Spleen (tissue), 13 donors: Measurements from ENCODE around the gene SHANK1. TPM values are rescaled to one million over a fixed set of nuclear protein-coding genes. Genes with fewer than 3 reads are reported as not detected.
"Not testable (repeated sequence)": the region's sequence is repeated elsewhere in the genome, so short reads cannot be mapped to it uniquely, and the experiment has no call there.

ENCODE experiments used
- DNase-seq: peaks from one replicate; pipeline ENCODE4 v3.0.0-alpha.2; 2020
- H3K27ac ChIP-seq, 8 donors: fragments of 200-600 bp; sonication (generic) in 7 of 8; 1 replicate in 4 of 8; 2 replicates in 4 of 8; pipeline versions ENCODE4 v1.5.0 to v1.8.0; 2016 to 2021; ENCODE audit warnings: inconsistent platforms in 4 of 8, mild to moderate bottlenecking in 4 of 8, moderate library complexity in 1 of 8
- H3K27me3 ChIP-seq, 7 donors: fragments of 200-600 bp; sonication (generic) in 6 of 7; replicated peaks in 1 of 7; 1 replicate in 4 of 7; 2 replicates in 3 of 7; pipeline versions ENCODE4 v1.5.0 to v1.8.0; 2016 to 2021; ENCODE audit warnings: inconsistent platforms in 3 of 7, mild to moderate bottlenecking in 1 of 7
- H3K36me3 ChIP-seq, 6 donors: fragments of 200-600 bp; sonication (generic) in 5 of 6; 1 replicate in 4 of 6; 2 replicates in 2 of 6; pipeline versions ENCODE4 v1.5.0 to v1.8.0; 2016 to 2021; ENCODE audit warnings: inconsistent platforms in 2 of 6
- H3K4me1 ChIP-seq, 6 donors: fragments of 200-600 bp; sonication (generic) in 5 of 6; 1 replicate in 3 of 6; 2 replicates in 3 of 6; pipeline versions ENCODE4 v1.5.0 to v1.8.0; 2016 to 2021; ENCODE audit warnings: inconsistent platforms in 3 of 6
- H3K4me3 ChIP-seq, 8 donors: fragments of 200-600 bp; sonication (generic) in 7 of 8; 1 replicate in 4 of 8; 2 replicates in 4 of 8; pipeline versions ENCODE4 v1.5.0 to v1.8.0; 2016 to 2021; ENCODE audit warnings: inconsistent platforms in 4 of 8, mild to moderate bottlenecking in 4 of 8, moderate library complexity in 2 of 8
- H3K9me3 ChIP-seq, 8 donors: fragments of 200-600 bp; sonication (generic) in 7 of 8; 1 replicate in 4 of 8; 2 replicates in 4 of 8; pipeline versions ENCODE4 v1.5.0 to v1.8.0; 2016 to 2021; ENCODE audit warnings: inconsistent platforms in 4 of 8
- CTCF ChIP-seq, 11 experiments: fragments of 200-600 bp in 7 of 11; fragments of 450-650 bp in 4 of 11; sonication (generic) in 4 of 11; IDR thresholded peaks in 8 of 11; conservative IDR thresholded peaks in 3 of 11; 1 replicate in 7 of 11; 2 replicates in 4 of 11; pipeline versions ENCODE4 v1.4.0 to v1.8.0; 2016 to 2021; ENCODE audit warnings: antibody characterized with exemption in 11 of 11, inconsistent platforms in 4 of 11, mild to moderate bottlenecking in 1 of 11
- POLR2A ChIP-seq, 3 donors: fragments of 450-650 bp; IDR thresholded peaks; one replicate each; pipeline ENCODE4 v1.5.1; 2017; ENCODE audit warnings: antibody characterized with exemption in 3 of 3, mild to moderate bottlenecking in 1 of 3
- POLR2AphosphoS5 ChIP-seq, 3 donors: sonication (generic); formaldehyde crosslinking; IDR thresholded peaks; one replicate each; pipeline ENCODE4 v1.5.1; 2017; ENCODE audit warnings: antibody characterized with exemption in 3 of 3
- WGBS, 5 donors: extraction: QIAGEN DNeasy Blood & Tissue Kit in 3 of 5; methylation state at CpG; one replicate each; pipeline versions ENCODE4 v1.1.5 to v1.1.7; 2013 to 2018; 5-methylcytosine and 5-hydroxymethylcytosine counted together
- intact Hi-C: fragments of 100-400 bp; cut with DNase I; formaldehyde crosslinking; loops from one replicate; pipeline ENCODE4 v1.15.0; 2023; ENCODE audit warnings: low total_unique reads
- long read RNA-seq, 2 donors: transcript quantifications; one replicate each; lab custom pipeline, GENCODE V29; 2026
- polyA plus RNA-seq, 3 donors: library from polyadenylated mRNA; stranded (reverse); fragments of 200-250 nt; gene quantifications; one replicate each; pipeline ENCODE4 v1.2.1, GENCODE V29; 2013
- total RNA-seq, 7 donors: library from RNA; depleted of rRNA in 3 of 7; stranded (reverse); fragments of >200 nt in 3 of 7; fragmentation: NEBNext Ultra II Directional in 4 of 7; extraction: Animal tissue kit (Norgen Biotek cat#: 25700) in 4 of 7; gene quantifications; one replicate each; pipeline versions ENCODE4 v1.1.0 to v1.2.1, GENCODE V29; 2016 to 2021
- donor health status: healthy with polysubstance abuse.
- donor health status: DM: no; HTN: no; CAD: no; lungs with moderate emphysema.
- donor health status: DM: no; HTN: no; CAD: no.
- donor health status: Bipolar disorder and iron deficiency.
- donor health status: healthy.
- donor health status: DM: no; HTN: no; CAD: no.
- donor health status: DM: yes; HTN: yes; CAD: no.

The SHANK1 gene
- 1 to 10 TPM in 2 of 7 donors, under 1 TPM in 4, not detected in 1; 0.14 to 1.8 (median 0.61) TPM for total RNA-seq
- under 1 TPM in 2 of 3 donors, not detected in 1; 0.07 to 0.32 TPM for polyA plus RNA-seq
- long read RNA-seq, donor 1, result 0 reads
- long read RNA-seq, donor 2, result 0 reads

- H3K9me3 ChIP-seq, result peaks cover 0 to 3% (median 0%) of the 10 kb centered on the region in 8 donors
- no peak for TF ChIP-seq POLR2A (IDR thresholded peaks at IDR 0.05)
- TF ChIP-seq POLR2AphosphoS5 (IDR thresholded peaks at IDR 0.05), result no peak
- no peak for TF ChIP-seq CTCF (IDR thresholded peaks at IDR 0.05 in 8 of 11, conservative IDR thresholded peaks at IDR 0.05 in 3 of 11)
- H3K27me3 ChIP-seq, result peaks cover 0 to 98% (median 81%) of the 10 kb centered on the region in 7 donors
- peaks cover 0 to 32% (median 24%) of the 10 kb centered on the region in 6 donors for H3K4me1 ChIP-seq
- H3K36me3 ChIP-seq, result no peaks in the 10 kb centered on the region
- WGBS, 5 donors, result 0 to 7% (median 5%) methylated on average over 9 to 43 of the region's 47 CpGs
- H3K27ac ChIP-seq, result no peak within 1 kb of the TSS
- H3K4me3 ChIP-seq, result peak within 1 kb of the TSS in 5 of 8 donors; percentile 5 to 55 (median 19)
- intact Hi-C loops, result no loop called here
- DNase-seq, result no peak
Measured at GRCh38 chr19:50719566-50719965, at the start of gene SHANK1. Gene SHANK1 (minus strand): TSS chr19:50719802. CDS start chr19:50716919, 2,883 bp downstream.

- Histone ChIP-seq H3K9me3 (peaks cover 0 to 6% (median 0%) of the 10 kb centered on the region in 8 donors), H3K27ac (no peak overlapping the region), H3K36me3 (no peaks in the 10 kb centered on the region), H3K4me3 (no peak overlapping the region), H3K27me3 (peaks cover 0 to 66% (median 0%) of the 10 kb centered on the region in 7 donors), H3K4me1 (no peaks in the 10 kb centered on the region)
- 27 to 35% (median 30%) methylated on average over 5 of the region's 5 CpGs for WGBS, 5 donors
- DNase-seq, result no peak
- intact Hi-C loops, result no loop called here
- TF ChIP-seq CTCF (IDR thresholded peaks at IDR 0.05 in 8 of 11, conservative IDR thresholded peaks at IDR 0.05 in 3 of 11) (no peak), POLR2A (IDR thresholded peaks at IDR 0.05) (no peak), POLR2AphosphoS5 (IDR thresholded peaks at IDR 0.05) (no peak)
Measured at GRCh38 chr19:50768277-50768676, 48.7 kb upstream of the SHANK1 start.

- peaks cover 0 to 74% (median 0%) of the 10 kb centered on the region in 7 donors for H3K27me3 ChIP-seq
Measured at GRCh38 chr19:50767263-50767662, 47.7 kb upstream of the SHANK1 start.

GRCh38 chr19:50766746-50767145 lies 47.1 kb upstream of the SHANK1 start:
- DNase-seq, H3K4me1 ChIP-seq, H3K4me3 ChIP-seq, H3K27ac ChIP-seq, H3K9me3 ChIP-seq, H3K36me3 ChIP-seq, intact Hi-C loops: not testable (repeated sequence)
- peaks cover 0 to 77% (median 0%) of the 10 kb centered on the region in 7 donors for H3K27me3 ChIP-seq
- WGBS, 5 donors, result 76 to 86% (median 83%) methylated on average over 11 to 12 of the region's 12 CpGs

More at GRCh38 chr19:50767263-50767662, 47.7 kb upstream of the SHANK1 start:
- H3K9me3 ChIP-seq, H3K36me3 ChIP-seq, DNase-seq, H3K4me1 ChIP-seq, H3K27ac ChIP-seq, H3K4me3 ChIP-seq, intact Hi-C loops: not testable (repeated sequence)
- WGBS, 5 donors, result 44 to 62% (median 60%) methylated on average over 5 of the region's 5 CpGs

GRCh38 chr19:50764409-50764808 lies 44.8 kb upstream of the SHANK1 start:
- TF ChIP-seq CTCF (IDR thresholded peaks at IDR 0.05 in 8 of 11, conservative IDR thresholded peaks at IDR 0.05 in 3 of 11), result no peak
- TF ChIP-seq POLR2A (IDR thresholded peaks at IDR 0.05), result no peak
- no peak for TF ChIP-seq POLR2AphosphoS5 (IDR thresholded peaks at IDR 0.05)
- intact Hi-C loops, result no loop called here
- 75 to 81% (median 79%) methylated on average over 7 of the region's 7 CpGs for WGBS, 5 donors
- peaks cover 0 to 14% (median 2%) of the 10 kb centered on the region in 8 donors for H3K9me3 ChIP-seq
- H3K36me3 ChIP-seq, result no peaks in the 10 kb centered on the region
- no peaks in the 10 kb centered on the region for H3K4me1 ChIP-seq
- no peak overlapping the region for H3K4me3 ChIP-seq
- peaks cover 0 to 56% (median 0%) of the 10 kb centered on the region in 7 donors for H3K27me3 ChIP-seq
- DNase-seq, result no peak
- H3K27ac ChIP-seq, result no peak overlapping the region

- H3K4me3 ChIP-seq, H3K27ac ChIP-seq, H3K4me1 ChIP-seq, intact Hi-C loops, H3K36me3 ChIP-seq, DNase-seq: not testable (repeated sequence)
- H3K27me3 ChIP-seq, result peaks cover 0 to 48% (median 0%) of the 10 kb centered on the region in 7 donors
- 46 to 62% (median 53%) methylated on average over 6 to 12 of the region's 13 CpGs for WGBS, 5 donors
- peaks cover 0 to 14% (median 2%) of the 10 kb centered on the region in 8 donors for H3K9me3 ChIP-seq
Measured at GRCh38 chr19:50763521-50763920, 43.9 kb upstream of the SHANK1 start.

GRCh38 chr19:50761501-50761900 lies 41.9 kb upstream of the SHANK1 start:
- H3K27ac ChIP-seq, H3K4me3 ChIP-seq, H3K4me1 ChIP-seq, H3K36me3 ChIP-seq, DNase-seq, intact Hi-C loops: not testable (repeated sequence)
- Histone ChIP-seq H3K9me3 (peaks cover 0 to 14% (median 2%) of the 10 kb centered on the region in 8 donors), H3K27me3 (peaks cover 0 to 54% (median 0%) of the 10 kb centered on the region in 7 donors)
- WGBS, 5 donors, result 51 to 74% (median 62%) methylated on average over 3 of the region's 3 CpGs
